ENCODE data around the gene TMEM176A.

The TMEM176A gene

GRCh38 chr7:150851492-150852370 is 51.2 kb downstream of the TMEM176A start:
- DNase-seq, result no peak

GRCh38 chr7:150852371-150852905 is 51.9 kb downstream of the TMEM176A start, which contains the start of gene AOC1:
Gene AOC1 (plus strand): TSS chr7:150852517. CDS start chr7:150856471, 3,954 bp downstream.
- no peak for DNase-seq

- DNase-seq, result no peak
Observed at GRCh38 chr7:150854066-150855000, 53.8 kb downstream of the TMEM176A start.
